ENCODE data around the gene RHOT2. TPM values are rescaled to one million over a fixed set of nuclear protein-coding genes. Genes with fewer than 3 reads are reported as not detected.

The RHOT2 gene
- polyA plus RNA-seq, 1 donor = 68.7 TPM

DNA sequence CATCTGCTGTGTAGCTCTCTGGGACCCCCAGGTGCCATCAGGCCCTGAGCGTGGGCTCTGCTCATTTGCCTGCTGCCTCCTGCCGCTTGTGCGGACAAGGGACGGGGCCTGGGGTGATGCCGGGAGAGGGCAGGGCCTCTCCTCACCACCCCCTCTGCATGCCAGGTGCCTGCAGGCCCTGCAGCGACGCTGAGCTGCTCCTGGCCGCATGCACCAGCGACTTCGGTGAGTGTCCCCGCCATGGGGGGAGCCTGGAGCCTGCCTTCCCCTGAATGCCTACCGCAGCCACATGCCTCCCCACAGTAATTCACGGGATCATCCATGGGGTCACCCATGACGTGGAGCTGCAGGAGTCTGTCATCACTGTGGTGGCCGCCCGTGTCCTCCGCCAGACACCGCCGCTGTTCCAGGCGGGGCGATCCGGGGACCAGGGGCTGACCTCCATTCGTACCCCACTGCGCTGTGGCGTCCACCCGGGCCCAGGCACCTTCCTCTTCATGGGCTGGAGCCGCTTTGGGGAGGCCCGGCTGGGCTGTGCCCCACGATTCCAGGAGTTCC lies 48.9 kb downstream of the RHOT2 start:
- DNase-seq = no peak

DNA sequence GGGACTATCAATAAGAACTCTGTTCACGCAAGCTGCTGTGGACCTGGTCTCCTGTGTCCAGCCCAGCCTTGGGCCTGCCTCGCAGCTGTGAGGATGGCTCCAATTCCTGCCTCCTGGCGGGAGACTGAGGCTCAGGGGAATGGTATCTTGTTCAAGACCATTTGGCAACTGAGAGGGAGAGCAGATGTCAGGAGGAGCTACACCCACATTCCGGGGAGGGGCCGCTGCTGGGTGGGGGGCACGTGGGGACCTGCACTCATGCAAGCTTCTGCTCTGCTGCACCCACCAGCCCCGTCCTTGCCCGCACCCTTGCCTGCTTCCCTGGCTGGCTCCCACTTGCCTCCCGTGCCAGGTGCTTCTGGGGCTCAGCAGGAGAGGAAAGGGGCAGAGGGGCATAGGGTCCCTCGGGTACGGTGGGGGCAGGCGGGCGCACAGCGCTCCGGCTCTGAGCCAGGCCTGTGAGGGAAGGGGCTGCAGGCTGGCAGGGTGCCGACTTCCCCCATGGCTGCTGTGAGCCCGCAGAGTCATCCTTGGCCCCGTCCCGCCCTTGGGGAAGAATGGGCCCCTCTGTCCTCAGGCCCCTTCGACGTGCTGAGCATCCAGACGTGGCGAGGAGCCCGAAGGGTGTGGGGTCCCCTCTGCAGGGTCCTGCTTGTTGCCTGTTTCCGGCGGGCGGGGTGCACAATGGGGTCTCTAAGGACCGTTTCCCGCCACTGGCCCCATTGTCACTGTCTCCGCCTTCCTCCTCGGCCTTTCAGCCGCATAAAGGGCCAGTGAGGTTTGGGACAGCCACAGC lies 49.7 kb downstream of the RHOT2 start:
- DNase-seq = no peak

DNA sequence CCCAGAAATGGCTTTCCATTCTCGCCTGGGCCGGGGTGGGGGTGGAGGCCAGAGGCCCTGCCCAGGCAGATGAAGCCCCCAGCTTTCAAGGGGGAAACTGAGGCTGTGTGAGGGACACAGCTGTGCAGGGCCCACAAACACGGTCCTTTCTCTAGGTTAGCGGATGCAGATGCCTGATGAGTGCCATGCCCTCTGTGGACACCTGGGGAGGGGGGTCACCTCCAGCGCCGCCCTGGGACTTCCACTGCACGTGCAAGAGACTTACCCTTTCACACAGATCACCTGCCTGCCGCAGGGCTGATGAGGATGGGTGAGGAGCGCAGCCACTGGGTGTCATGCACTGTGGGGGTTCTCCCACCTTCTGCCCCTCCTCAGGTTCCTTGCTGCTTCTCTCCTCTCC lies 50.5 kb downstream of the RHOT2 start:
- no peak for DNase-seq

DNA sequence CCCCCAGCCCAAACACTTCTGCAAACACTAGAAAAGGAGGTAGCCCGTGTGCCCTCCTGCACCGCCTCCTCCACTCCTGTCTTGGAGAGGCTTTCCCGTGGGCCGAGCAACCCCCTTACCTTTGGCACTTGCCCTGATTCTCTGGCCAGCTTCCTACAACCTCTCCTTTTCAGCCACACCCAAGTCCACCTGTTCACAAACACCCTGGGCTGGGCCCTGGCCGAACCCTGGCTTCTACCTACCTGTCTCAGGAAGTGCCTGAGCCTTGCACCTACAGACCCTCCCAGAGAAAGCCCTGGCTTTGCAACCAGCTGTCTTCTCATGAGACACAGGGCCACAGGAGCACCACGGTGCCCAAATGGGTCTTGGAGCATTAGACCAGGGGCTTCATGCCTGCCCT lies 51.0 kb downstream of the RHOT2 start:
- DNase-seq = no peak

DNA sequence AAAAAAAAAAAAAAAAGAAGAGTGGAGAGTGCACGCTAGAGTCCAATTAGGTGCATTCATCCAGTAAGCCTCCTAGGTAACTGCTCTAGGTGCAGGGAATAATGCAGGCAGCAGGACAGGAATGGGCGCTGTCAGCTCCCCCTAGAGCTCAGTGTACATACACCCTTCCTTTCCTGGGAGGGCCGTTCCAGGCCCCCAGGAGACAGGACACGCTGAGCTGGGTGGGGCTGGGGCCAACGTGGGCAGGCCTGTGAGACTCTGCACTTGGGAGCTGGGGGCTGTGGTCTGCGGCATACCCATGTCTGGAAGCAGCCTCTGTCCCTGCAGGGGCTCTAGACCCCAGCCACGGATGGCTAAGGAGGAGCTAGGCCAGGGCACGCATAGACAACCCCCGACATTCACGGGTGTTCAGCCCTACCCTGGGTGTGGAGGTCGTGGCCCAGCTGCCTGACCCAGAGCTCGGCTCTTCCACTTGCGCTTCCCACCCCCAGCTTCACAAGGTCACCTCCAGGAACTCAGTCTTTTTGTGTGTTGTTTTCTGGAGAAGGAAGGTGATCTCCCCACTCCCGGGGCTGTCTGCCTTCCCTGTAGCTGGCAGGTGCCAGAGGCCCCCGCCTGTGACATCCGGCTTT lies 52.0 kb downstream of the RHOT2 start:
- no peak for DNase-seq

DNA sequence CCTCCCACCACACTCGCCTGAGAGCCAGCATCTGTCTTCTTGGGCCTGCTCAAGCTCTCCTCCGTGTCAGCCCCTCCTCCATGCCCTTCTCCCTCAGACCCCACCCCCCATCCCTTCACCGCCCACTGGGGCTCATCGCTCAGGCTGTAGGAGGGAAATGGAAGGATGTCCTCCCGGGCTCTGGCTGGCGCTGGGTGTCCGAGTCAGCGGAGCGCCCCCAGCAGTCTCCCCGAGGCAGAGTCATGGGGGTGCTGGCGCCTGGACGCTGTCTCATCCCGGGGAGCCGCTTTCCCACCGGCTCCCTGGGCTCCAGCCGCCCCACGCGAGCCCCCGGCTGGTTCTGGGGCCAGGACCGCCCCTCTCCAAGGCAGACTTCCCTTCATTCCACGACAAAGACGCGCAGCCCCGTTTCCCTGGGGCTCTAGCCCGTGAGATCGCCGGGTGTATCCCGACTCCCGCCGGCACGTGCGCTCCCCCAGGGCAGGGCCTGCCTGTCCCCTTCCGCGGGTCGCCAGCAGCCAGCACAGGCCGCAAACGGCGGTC lies 52.6 kb downstream of the RHOT2 start:
- peak; percentile 74 for DNase-seq

DNA sequence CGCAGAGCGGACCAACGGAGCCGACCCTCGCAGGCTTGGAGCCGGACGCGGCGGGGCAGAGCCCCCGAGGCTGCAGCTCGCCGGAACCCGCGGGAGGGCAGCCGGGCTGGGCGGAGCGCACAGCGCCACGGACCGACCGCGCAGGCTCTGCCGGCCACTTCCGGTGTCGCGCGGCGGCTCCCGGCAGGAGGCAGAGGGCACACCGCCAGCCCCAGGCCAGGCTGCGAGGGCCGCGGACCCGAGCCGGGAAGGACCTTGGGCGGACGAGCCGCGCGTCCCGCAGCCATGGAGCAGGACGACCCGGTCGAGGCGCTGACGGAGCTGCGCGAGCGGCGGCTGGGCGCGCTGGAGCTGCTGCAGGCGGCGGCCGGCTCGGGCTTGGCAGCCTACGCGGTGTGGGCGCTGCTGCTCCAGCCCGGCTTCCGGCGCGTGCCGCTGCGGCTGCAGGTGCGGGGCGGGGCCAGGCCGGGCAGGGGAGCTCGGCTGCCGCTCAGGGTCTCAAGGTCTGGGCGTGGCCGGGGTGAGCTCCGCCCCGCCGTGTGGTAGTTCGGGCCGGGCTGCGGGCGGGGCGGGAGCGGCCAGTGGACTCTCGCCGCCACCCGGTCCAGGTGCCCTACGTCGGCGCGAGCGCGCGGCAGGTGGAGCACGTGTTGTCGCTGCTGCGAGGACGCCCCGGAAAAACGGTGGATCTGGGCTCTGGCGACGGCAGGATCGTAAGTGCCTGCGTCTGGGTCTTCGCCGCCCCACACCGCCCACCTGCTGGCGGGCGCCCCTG lies 53.2 kb downstream of the RHOT2 start, which contains the start of gene ANTKMT:
TSS of gene ANTKMT (plus strand) at position 157 of the 775 bp plus-strand sequence. CDS start at position 286, 129 bp downstream.
- DNase-seq = peak; percentile 81

DNA sequence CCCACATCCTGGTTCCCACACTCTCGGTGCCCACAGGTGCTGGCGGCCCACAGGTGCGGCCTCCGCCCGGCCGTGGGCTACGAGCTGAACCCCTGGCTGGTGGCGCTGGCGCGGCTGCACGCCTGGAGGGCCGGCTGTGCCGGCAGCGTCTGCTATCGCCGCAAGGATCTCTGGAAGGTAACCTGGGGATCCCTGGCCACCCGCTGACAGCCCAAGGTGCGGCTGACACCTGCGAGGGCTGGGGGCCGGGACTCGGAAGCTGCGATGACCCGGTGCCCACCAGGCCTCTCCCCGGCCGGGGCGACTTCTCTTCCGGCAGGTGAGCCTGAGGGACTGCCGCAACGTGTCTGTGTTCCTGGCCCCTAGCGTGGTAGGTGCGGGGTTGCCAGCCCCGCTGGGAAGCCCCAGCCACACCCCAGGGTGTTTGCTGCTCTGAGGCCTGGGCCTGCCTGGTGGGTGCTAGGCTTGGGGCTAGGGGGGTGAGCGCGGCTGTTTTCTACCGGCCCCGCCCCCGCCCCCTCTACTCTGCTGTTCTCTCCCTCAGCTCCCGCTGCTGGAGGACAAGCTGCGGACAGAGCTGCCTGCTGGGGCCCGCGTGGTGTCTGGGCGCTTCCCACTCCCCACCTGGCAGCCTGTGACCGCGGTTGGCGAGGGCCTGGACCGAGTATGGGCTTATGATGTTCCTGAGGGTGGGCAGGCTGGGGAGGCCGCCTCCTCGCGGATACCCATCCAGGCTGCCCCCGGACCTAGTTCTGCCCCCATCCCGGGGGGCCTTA lies 54.0 kb downstream of the RHOT2 start:
- DNase-seq = no peak

DNA sequence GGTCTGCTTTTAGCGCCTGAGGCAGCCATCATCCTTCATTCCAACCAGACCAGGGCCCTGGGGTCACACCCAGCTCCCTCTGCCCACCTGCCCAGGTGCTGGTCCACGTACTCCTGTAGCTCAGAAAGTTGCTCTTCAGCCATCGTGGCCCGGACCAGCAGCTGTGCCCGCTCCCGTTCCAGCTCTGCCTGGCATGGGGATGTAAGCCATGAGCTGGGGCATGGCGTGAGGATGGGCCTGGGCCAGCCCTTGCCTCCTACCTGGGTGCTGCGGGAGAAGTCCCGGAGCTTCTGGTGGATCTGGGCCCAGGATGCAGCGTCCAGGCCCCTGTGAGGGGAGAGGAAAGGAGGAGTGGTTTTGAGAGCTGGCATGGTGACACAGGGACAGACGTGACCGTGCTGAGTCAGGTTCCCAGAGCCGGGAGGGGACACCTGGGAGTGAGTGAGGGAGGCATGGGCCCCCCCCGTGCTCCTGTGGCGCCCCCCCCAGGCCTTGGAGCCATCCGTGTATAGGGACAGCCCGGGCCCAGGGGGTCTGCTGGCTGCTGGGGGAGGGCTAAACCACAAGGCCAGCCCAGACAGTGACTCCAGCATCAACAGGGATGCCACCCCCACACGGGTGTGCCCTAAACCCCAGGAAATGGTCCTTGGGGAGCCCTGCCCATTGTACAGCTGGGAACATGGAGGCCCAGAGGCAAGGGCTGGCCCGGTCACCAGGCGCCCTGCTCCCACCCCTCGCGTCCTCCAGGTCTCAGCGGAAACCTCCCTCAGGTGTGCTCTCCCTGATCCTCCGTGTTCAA lies 55.1 kb downstream of the RHOT2 start:
- DNase-seq = no peak

DNA sequence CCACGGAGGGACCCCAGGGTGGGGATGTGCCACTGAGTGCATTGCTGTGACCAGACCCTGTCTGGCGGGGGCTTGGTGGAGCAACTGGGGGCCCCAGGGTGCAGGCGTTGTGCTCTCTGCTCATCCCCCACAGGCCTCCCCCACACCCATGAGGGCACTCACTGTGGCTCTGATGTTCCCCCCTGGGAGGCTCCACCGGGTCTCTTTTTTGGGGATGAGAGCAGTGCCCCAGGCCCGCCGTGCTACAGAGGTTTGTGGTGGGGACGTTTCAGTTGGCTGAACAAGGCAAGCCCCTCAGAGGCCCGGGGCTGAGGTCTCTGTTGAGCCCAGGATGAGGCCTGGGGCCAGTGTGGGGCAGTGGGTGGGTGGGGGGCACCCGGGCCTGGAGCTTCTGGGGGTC lies 55.8 kb downstream of the RHOT2 start:
- no peak for DNase-seq

Other genes with a start within 250 kb of the RHOT2 start
- 30.0 TPM for gene RAB11FIP3, start 242.5 kb upstream of the RHOT2 start, polyA plus RNA-seq (ENCODE audit: insufficient read length)
- gene CAPN15, start 140.4 kb upstream of the RHOT2 start, polyA plus RNA-seq (ENCODE audit: insufficient read length) = 31.7 TPM
- gene PRR35, start 107.7 kb upstream of the RHOT2 start, polyA plus RNA-seq (ENCODE audit: insufficient read length) = 0.14 TPM
- gene NHLRC4, start 101.1 kb upstream of the RHOT2 start, polyA plus RNA-seq (ENCODE audit: insufficient read length) = 1.4 TPM
- 21.3 TPM for gene PIGQ, start 98.2 kb upstream of the RHOT2 start, polyA plus RNA-seq (ENCODE audit: insufficient read length)
- 15.4 TPM for gene RAB40C, start 78.1 kb upstream of the RHOT2 start, polyA plus RNA-seq (ENCODE audit: insufficient read length)
- gene WFIKKN1, start 37.1 kb upstream of the RHOT2 start, polyA plus RNA-seq (ENCODE audit: insufficient read length) = 0.80 TPM
- gene METTL26, start 31.8 kb upstream of the RHOT2 start, polyA plus RNA-seq (ENCODE audit: insufficient read length) = 47.8 TPM
- gene MCRIP2, start 26.3 kb upstream of the RHOT2 start, polyA plus RNA-seq (ENCODE audit: insufficient read length) = 17.6 TPM
- gene WDR90, start 18.8 kb upstream of the RHOT2 start, polyA plus RNA-seq (ENCODE audit: insufficient read length) = 16.9 TPM
- gene RHBDL1, start 7.5 kb downstream of the RHOT2 start, polyA plus RNA-seq (ENCODE audit: insufficient read length) = 1.8 TPM
- 94.0 TPM for gene STUB1, start 12.3 kb downstream of the RHOT2 start, polyA plus RNA-seq (ENCODE audit: insufficient read length)
- 33.9 TPM for gene JMJD8, start 16.2 kb downstream of the RHOT2 start, polyA plus RNA-seq (ENCODE audit: insufficient read length)
- 9.6 TPM for gene WDR24, start 22.3 kb downstream of the RHOT2 start, polyA plus RNA-seq (ENCODE audit: insufficient read length)
- 0.52 TPM for gene FBXL16, start 37.7 kb downstream of the RHOT2 start, polyA plus RNA-seq (ENCODE audit: insufficient read length)
- gene METRN, start 47.0 kb downstream of the RHOT2 start, polyA plus RNA-seq (ENCODE audit: insufficient read length) = 29.2 TPM
- gene ANTKMT, start 53.0 kb downstream of the RHOT2 start, polyA plus RNA-seq (ENCODE audit: insufficient read length) = 15.2 TPM
- 1.4 TPM for gene CCDC78, start 58.3 kb downstream of the RHOT2 start, polyA plus RNA-seq (ENCODE audit: insufficient read length)
- gene HAGHL, start 59.0 kb downstream of the RHOT2 start, polyA plus RNA-seq (ENCODE audit: insufficient read length) = 3.0 TPM
- 17.1 TPM for gene CIAO3, start 72.9 kb downstream of the RHOT2 start, polyA plus RNA-seq (ENCODE audit: insufficient read length)
- gene MSLN, start 92.6 kb downstream of the RHOT2 start, polyA plus RNA-seq (ENCODE audit: insufficient read length) = 0.97 TPM
- gene RPUSD1, start 120.2 kb downstream of the RHOT2 start, polyA plus RNA-seq (ENCODE audit: insufficient read length) = 13.5 TPM
- gene CHTF18, start 120.5 kb downstream of the RHOT2 start, polyA plus RNA-seq (ENCODE audit: insufficient read length) = 15.7 TPM
- gene GNG13, start 132.6 kb downstream of the RHOT2 start, polyA plus RNA-seq (ENCODE audit: insufficient read length) = not detected